Kidney capillary endothelial cell (primary cell): ENCODE results near the gene HNRNPA2B1.

ENCODE experiments used
- DNase-seq: peaks from one replicate; pipeline ENCODE4 v3.0.0-alpha.2; 2018; ENCODE audit warnings: low spot score

HNRNPA2B1 gene

GRCh38 chr7:26145238-26145637, 55.3 kb downstream of the HNRNPA2B1 start:
- DNase-seq = no peak

DNA sequence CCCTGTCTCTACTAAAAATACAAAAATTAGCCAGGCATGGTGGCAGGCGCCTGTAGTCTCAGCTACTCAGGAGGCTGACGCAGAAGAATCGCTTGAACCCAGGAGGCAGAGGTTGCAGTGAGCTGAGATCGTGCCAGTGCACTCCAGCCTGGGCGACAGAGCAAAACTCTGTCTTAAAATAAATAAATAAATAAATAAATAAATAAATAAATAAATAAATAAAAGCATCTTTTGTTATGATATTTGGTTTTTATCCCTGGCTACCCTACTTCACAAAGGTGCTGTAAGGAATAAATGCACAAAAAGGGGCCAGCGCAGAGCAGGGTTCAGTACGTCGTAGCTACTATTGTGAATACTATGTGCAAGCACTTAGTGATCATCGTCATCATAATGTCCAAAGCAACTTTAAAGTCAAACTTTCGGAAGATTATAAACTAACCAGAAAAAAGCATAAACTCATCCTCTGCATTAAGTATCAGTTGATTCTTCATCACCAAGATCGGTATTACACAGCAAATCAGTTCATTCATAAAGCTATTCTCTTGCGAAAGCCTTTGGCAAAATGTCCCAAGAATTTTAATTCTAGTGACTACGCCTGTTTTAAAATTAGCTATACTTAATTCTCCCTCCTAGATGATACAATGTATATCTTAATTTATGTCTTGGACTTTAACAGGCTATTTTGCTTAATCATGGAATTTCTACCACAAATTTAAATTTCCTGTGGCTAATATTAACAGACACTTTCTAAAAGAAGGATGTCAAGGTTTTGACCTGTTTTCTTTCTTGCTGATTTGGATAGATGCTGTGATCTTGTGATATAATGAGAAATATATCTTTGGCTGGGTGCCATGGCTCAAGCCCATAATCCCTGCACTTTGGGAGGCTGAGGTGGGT, 56.1 kb downstream of the HNRNPA2B1 start:
- DNase-seq = no peak

DNA sequence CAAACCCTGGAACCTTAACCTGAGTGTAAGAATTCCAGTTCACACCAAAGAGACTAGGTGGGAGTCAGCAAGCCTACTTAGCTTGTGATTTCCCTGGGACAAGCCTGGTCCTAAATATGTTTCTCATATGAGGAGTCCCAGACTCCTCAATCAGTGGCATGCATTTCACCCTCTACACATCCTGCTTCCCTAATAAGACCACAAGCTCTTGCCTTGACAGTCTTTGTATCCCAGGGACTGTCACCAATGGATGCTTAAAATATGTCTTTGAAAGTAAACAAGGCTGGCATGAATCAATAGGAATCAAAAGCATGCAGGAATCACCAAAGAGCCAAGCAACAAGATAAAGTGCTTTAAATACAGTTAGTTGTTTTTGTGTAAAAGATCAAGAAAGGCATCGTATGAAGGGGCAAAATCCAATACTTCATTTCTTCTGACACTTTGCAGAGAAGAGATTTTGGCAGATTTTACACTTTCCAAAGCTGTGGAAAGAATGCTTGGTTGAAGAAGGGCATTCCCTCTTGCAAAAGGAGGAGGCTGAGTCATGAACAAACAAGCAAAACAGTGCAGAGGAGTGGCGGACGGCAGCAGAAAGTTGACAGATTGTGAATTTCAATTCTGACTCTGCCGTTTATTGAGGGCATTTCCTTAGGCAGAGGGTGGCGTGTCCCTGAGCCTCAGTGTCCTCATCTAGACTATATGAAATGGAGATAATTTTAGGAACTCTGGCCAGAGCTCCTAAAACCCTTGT, 57.1 kb downstream of the HNRNPA2B1 start:
- DNase-seq = no peak

- no peak for DNase-seq
Observed at GRCh38 chr7:26141077-26141476, 59.5 kb downstream of the HNRNPA2B1 start.

DNA sequence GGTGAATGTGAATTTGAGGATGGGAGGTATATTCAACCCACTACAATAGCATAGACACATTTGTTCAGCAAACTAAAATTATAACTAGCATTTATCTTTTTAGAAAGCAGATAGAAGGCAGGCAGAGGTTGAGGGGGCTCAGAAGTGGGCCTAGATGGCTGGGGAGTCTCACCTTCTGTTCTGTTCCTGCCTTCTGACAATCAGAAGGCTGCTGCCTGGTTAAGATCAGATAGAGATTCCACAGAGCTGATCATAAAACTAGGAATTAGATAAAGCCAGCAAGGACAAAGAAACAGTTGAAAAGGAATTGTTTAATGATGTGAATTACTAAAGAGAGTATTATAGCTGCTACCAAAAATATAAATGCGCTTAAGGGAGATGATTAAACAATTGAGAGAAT, 60.2 kb downstream of the HNRNPA2B1 start:
- no peak for DNase-seq
